Loucy (cell line): Measurements from ENCODE around the gene MAPT.

Experiments used
- H2AFZ ChIP-seq: fragments of 200-600 bp; sonication (generic); 2 replicates; pipeline ENCODE4 v1.6.0; 2016; ENCODE audit warnings: antibody characterized with exemption, mild to moderate bottlenecking, low read length, moderate library complexity
- H3F3A ChIP-seq: fragments of 200-600 bp; 2 replicates; pipeline ENCODE4 v1.6.0; 2016; ENCODE audit warnings: antibody characterized with exemption, low read depth, mild to moderate bottlenecking
- H3K27me3 ChIP-seq: fragments of 200-600 bp; sonication (generic); 2 replicates; pipeline ENCODE4 v1.6.1; 2014; ENCODE audit warnings: low read length, mild to moderate bottlenecking; ENCODE audit not compliant: insufficient read depth, poor library complexity, severe bottlenecking
- H3K36me3 ChIP-seq: fragments of 200-600 bp; sonication (generic); 2 replicates; pipeline ENCODE4 v1.6.1; 2016; ENCODE audit warnings: low read length; ENCODE audit not compliant: insufficient read depth
- H3K4me1 ChIP-seq: fragments of 200-600 bp; sonication (generic); 2 replicates; pipeline ENCODE4 v1.5.1; 2014; ENCODE audit warnings: low read length, mild to moderate bottlenecking; ENCODE audit not compliant: insufficient read depth, poor library complexity, severe bottlenecking
- H3K4me2 ChIP-seq: fragments of 200-600 bp; sonication (generic); 2 replicates; pipeline ENCODE4 v1.6.0; 2014; ENCODE audit warnings: antibody characterized with exemption, low read length, low read depth, mild to moderate bottlenecking; ENCODE audit not compliant: poor library complexity, severe bottlenecking
- H3K4me3 ChIP-seq: fragments of 200-600 bp; sonication (generic); 2 replicates; pipeline ENCODE4 v1.5.1; 2014; ENCODE audit warnings: low read length, mild to moderate bottlenecking, mixed read lengths; ENCODE audit not compliant: poor library complexity, severe bottlenecking
- H3K79me2 ChIP-seq: fragments of 200-600 bp; sonication (generic); 2 replicates; pipeline ENCODE4 v1.6.1; 2014; ENCODE audit warnings: low read length; ENCODE audit not compliant: insufficient read depth
- H3K9ac ChIP-seq: fragments of 200-600 bp; sonication (generic); 2 replicates; pipeline ENCODE4 v1.6.0; 2014; ENCODE audit warnings: mild to moderate bottlenecking, low read depth, low read length, moderate library complexity; ENCODE audit not compliant: poor library complexity, severe bottlenecking
- H3K9me2 ChIP-seq: fragments of 200-600 bp; sonication (generic); replicated peaks from 2 replicates; pipeline ENCODE4 v1.6.1; 2016; ENCODE audit warnings: low read depth, low read length, mixed read lengths
- H3K9me3 ChIP-seq: fragments of 200-600 bp; sonication (generic); 2 replicates; pipeline ENCODE4 v1.6.1; 2014; ENCODE audit warnings: mild to moderate bottlenecking, antibody characterized with exemption, low read length, low read depth; ENCODE audit not compliant: insufficient read depth
- H4K20me1 ChIP-seq: fragments of 200-600 bp; sonication (generic); 2 replicates; pipeline ENCODE4 v1.6.0; 2014; ENCODE audit warnings: antibody characterized with exemption, low read length, mild to moderate bottlenecking; ENCODE audit not compliant: insufficient read depth, poor library complexity, severe bottlenecking
- EZH2phosphoT487 ChIP-seq: fragments of 200-600 bp; IDR thresholded peaks from 2 replicates; pipeline ENCODE4 v1.6.1; 2018; ENCODE audit warnings: antibody characterized with exemption, mild to moderate bottlenecking, moderate library complexity, borderline replicate concordance
- TF ChIP-seq, protein P1 (sequence below): fragments of 200-600 bp; sonication (generic); conservative IDR thresholded peaks from 2 replicates; pipeline ENCODE4 v1.5.1; 2014; ENCODE audit warnings: mild to moderate bottlenecking, antibody characterized with exemption, low read length

The MAPT gene

DNA sequence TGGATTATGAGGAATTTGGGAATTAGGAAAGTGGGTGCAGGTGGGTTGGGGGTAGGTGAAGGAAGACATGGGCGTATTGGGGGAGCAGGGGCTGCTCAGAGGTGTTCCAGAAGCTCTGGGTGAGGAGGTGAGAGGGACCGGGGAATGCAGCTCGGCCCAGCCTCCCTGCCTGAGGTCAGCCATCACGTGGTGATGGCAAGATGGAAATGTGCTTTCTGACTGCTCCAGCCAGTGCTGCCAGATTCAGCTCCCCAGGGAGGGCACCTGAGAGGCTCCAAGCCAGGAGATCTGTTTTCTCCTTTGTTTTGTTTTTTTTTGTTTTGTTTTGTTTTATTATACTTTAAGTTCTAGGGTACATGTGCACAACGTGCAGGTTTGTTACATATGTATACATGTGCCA, 69.5 kb downstream of the MAPT start:
- no peaks in the 10 kb centered on the region for H3K27me3 ChIP-seq
- H3K9me3 ChIP-seq, result no peaks in the 10 kb centered on the region
- H3K9me2 ChIP-seq, result no peaks in the 10 kb centered on the region
- H3K4me1 ChIP-seq, result no peaks in the 10 kb centered on the region
- no peaks in the 10 kb centered on the region for H3K36me3 ChIP-seq
- no peaks in the 10 kb centered on the region for H3K79me2 ChIP-seq
- no peaks in the 10 kb centered on the region for H3F3A ChIP-seq
- no peak overlapping the region for H2AFZ ChIP-seq
- H4K20me1 ChIP-seq, result no peaks in the 10 kb centered on the region
- TF ChIP-seq, protein P1, sequence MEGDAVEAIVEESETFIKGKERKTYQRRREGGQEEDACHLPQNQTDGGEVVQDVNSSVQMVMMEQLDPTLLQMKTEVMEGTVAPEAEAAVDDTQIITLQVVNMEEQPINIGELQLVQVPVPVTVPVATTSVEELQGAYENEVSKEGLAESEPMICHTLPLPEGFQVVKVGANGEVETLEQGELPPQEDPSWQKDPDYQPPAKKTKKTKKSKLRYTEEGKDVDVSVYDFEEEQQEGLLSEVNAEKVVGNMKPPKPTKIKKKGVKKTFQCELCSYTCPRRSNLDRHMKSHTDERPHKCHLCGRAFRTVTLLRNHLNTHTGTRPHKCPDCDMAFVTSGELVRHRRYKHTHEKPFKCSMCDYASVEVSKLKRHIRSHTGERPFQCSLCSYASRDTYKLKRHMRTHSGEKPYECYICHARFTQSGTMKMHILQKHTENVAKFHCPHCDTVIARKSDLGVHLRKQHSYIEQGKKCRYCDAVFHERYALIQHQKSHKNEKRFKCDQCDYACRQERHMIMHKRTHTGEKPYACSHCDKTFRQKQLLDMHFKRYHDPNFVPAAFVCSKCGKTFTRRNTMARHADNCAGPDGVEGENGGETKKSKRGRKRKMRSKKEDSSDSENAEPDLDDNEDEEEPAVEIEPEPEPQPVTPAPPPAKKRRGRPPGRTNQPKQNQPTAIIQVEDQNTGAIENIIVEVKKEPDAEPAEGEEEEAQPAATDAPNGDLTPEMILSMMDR, result no peak
- no peak for TF ChIP-seq EZH2phosphoT487
- no peak overlapping the region for H3K9ac ChIP-seq
- no peak overlapping the region for H3K4me3 ChIP-seq
- H3K4me2 ChIP-seq, result no peak overlapping the region

GRCh38 chr17:45964634-45965033, 70.3 kb downstream of the MAPT start:
- Histone ChIP-seq H3K79me2 (no peaks in the 10 kb centered on the region), H4K20me1 (no peaks in the 10 kb centered on the region), H3K36me3 (no peaks in the 10 kb centered on the region), H3K9ac (no peak overlapping the region), H3K9me2 (no peaks in the 10 kb centered on the region), H3K27me3 (no peaks in the 10 kb centered on the region), H3K4me3 (no peak overlapping the region), H3K9me3 (no peaks in the 10 kb centered on the region), H3F3A (no peaks in the 10 kb centered on the region), H2AFZ (no peak overlapping the region), H3K4me1 (no peaks in the 10 kb centered on the region), H3K4me2 (no peak overlapping the region)
- TF ChIP-seq, protein P1, result no peak
- no peak for TF ChIP-seq EZH2phosphoT487

DNA sequence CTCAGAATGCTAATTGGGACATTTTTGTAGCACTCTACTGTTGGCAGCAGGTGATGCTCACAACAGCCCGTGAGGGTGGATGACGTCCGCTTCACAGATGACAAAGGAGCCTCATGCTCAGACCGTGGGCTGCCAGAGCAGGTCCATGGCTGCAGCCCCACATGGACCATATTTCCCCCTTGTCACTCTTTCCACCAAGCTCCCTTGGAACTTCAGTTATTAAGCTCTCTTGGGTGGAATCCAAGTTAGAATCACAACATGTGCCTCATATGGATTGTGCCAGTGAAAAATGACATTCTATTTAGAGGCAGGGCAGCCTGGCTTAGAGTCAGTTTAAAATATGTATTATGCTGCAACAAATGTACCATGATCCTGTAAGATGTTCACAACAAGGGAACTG, 71.5 kb downstream of the MAPT start:
- no peaks in the 10 kb centered on the region for H3K4me1 ChIP-seq
- no peak overlapping the region for H3K9ac ChIP-seq
- no peak for TF ChIP-seq EZH2phosphoT487
- TF ChIP-seq, protein P1, result no peak
- H4K20me1 ChIP-seq, result no peaks in the 10 kb centered on the region
- H3K4me3 ChIP-seq, result no peak overlapping the region
- H3K9me3 ChIP-seq, result no peaks in the 10 kb centered on the region
- H3F3A ChIP-seq, result no peaks in the 10 kb centered on the region
- no peaks in the 10 kb centered on the region for H3K36me3 ChIP-seq
- H3K9me2 ChIP-seq, result no peaks in the 10 kb centered on the region
- H3K27me3 ChIP-seq, result no peaks in the 10 kb centered on the region
- H3K79me2 ChIP-seq, result no peaks in the 10 kb centered on the region
- H3K4me2 ChIP-seq, result no peak overlapping the region
- H2AFZ ChIP-seq, result no peak overlapping the region
